Measurements from ENCODE around the gene ARMC3. TPM values are rescaled to one million over a fixed set of nuclear protein-coding genes. Genes with fewer than 3 reads are reported as not detected.

Gene ARMC3
- total and polyA plus RNA-seq, 5 donors from 2014 or later, result 1.4 TPM; not detected in 4

GRCh38 chr10:23015021-23015707, 87.3 kb downstream of the ARMC3 start:
- no peak overlapping the region for H3K27ac Mint-ChIP-seq
- ATAC-seq (ENCODE audit: low read depth in 2 of 2), result no peak
- H3K27me3 Mint-ChIP-seq, result peaks cover 31% of the 10 kb centered on the region
- no peaks in the 10 kb centered on the region for H3K9me3 Mint-ChIP-seq
- H3K36me3 Mint-ChIP-seq, result no peaks in the 10 kb centered on the region
- Histone ChIP-seq H3K27me3 (ENCODE audit: control insufficient read depth, insufficient read depth, low read length) (peaks cover 2% of the 10 kb centered on the region), H3K9me3 (ENCODE audit: control insufficient read depth in 2 of 2, low read length in 2 of 2) (no peaks in the 10 kb centered on the region), H3K27ac (ENCODE audit: insufficient read depth, low read length, poor library complexity, severe bottlenecking) (no peak overlapping the region), H3K4me1 (ENCODE audit: control insufficient read depth, insufficient read depth, low read length, poor library complexity, severe bottlenecking) (no peaks in the 10 kb centered on the region), H3K4me3 (ENCODE audit: low read depth, low read length) (no peak overlapping the region), H3K36me3 (ENCODE audit: control insufficient read depth, insufficient read depth, low read length) (no peaks in the 10 kb centered on the region)
- no peaks in the 10 kb centered on the region for H3K4me1 Mint-ChIP-seq
- no peak overlapping the region for H3K4me3 Mint-ChIP-seq
- DNase-seq, result no peak

- Histone ChIP-seq H3K27ac (ENCODE audit: insufficient read depth, low read length, poor library complexity, severe bottlenecking) (no peak overlapping the region), H3K27me3 (ENCODE audit: control insufficient read depth, insufficient read depth, low read length) (peaks cover 7% of the 10 kb centered on the region), H3K36me3 (ENCODE audit: control insufficient read depth, insufficient read depth, low read length) (no peaks in the 10 kb centered on the region), H3K4me1 (ENCODE audit: control insufficient read depth, insufficient read depth, low read length, poor library complexity, severe bottlenecking) (no peaks in the 10 kb centered on the region), H3K4me3 (ENCODE audit: low read depth, low read length) (no peak overlapping the region), H3K9me3 (ENCODE audit: control insufficient read depth in 2 of 2, low read length in 2 of 2) (no peaks in the 10 kb centered on the region)
- DNase-seq (no peak), ATAC-seq (ENCODE audit: low read depth in 2 of 2) (no peak)
- H3K4me1 Mint-ChIP-seq, result no peaks in the 10 kb centered on the region
- no peaks in the 10 kb centered on the region for H3K36me3 Mint-ChIP-seq
- no peak overlapping the region for H3K27ac Mint-ChIP-seq
- H3K9me3 Mint-ChIP-seq, result peaks cover 0 to 4% (median 0%) of the 10 kb centered on the region in 7 donors
- H3K27me3 Mint-ChIP-seq, result peaks cover 39% of the 10 kb centered on the region
- H3K4me3 Mint-ChIP-seq, result no peak overlapping the region
Observed at GRCh38 chr10:23016636-23017035, 88.8 kb downstream of the ARMC3 start.

GRCh38 chr10:23019633-23020032, 91.8 kb downstream of the ARMC3 start:
- H3K4me1 Mint-ChIP-seq, result no peaks in the 10 kb centered on the region
- no peak for ATAC-seq (ENCODE audit: low read depth in 2 of 2)
- Histone ChIP-seq H3K4me3 (ENCODE audit: low read depth, low read length) (no peak overlapping the region), H3K9me3 (ENCODE audit: control insufficient read depth in 2 of 2, low read length in 2 of 2) (peaks cover 6 to 10% of the 10 kb centered on the region in 2 experiments), H3K27ac (ENCODE audit: insufficient read depth, low read length, poor library complexity, severe bottlenecking) (no peak overlapping the region), H3K36me3 (ENCODE audit: control insufficient read depth, insufficient read depth, low read length) (no peaks in the 10 kb centered on the region), H3K4me1 (ENCODE audit: control insufficient read depth, insufficient read depth, low read length, poor library complexity, severe bottlenecking) (no peaks in the 10 kb centered on the region), H3K27me3 (ENCODE audit: control insufficient read depth, insufficient read depth, low read length) (peaks cover 14% of the 10 kb centered on the region)
- H3K27ac Mint-ChIP-seq, result no peak overlapping the region
- DNase-seq, result no peak
- H3K4me3 Mint-ChIP-seq, result no peak overlapping the region
- peaks cover 3% of the 10 kb centered on the region for H3K36me3 Mint-ChIP-seq
- H3K27me3 Mint-ChIP-seq, result peaks cover 63% of the 10 kb centered on the region
- peaks cover 0 to 20% (median 4%) of the 10 kb centered on the region in 7 donors for H3K9me3 Mint-ChIP-seq

- no peak overlapping the region for H3K4me3 ChIP-seq (ENCODE audit: low read depth, low read length)
- peaks cover 4% of the 10 kb centered on the region for H3K36me3 Mint-ChIP-seq
- ATAC-seq (ENCODE audit: low read depth in 2 of 2), result no peak
- H3K27ac Mint-ChIP-seq, result no peak overlapping the region
- H3K27me3 Mint-ChIP-seq, result peaks cover 71% of the 10 kb centered on the region
- no peak for DNase-seq
- H3K4me1 Mint-ChIP-seq, result no peaks in the 10 kb centered on the region
- no peaks in the 10 kb centered on the region for H3K36me3 ChIP-seq (ENCODE audit: control insufficient read depth, insufficient read depth, low read length)
- H3K27ac ChIP-seq (ENCODE audit: insufficient read depth, low read length, poor library complexity, severe bottlenecking), result no peak overlapping the region
- peaks cover 6 to 10% of the 10 kb centered on the region in 2 experiments for H3K9me3 ChIP-seq (ENCODE audit: control insufficient read depth in 2 of 2, low read length in 2 of 2)
- no peak overlapping the region for H3K4me3 Mint-ChIP-seq
- H3K4me1 ChIP-seq (ENCODE audit: control insufficient read depth, insufficient read depth, low read length, poor library complexity, severe bottlenecking), result no peaks in the 10 kb centered on the region
- H3K27me3 ChIP-seq (ENCODE audit: control insufficient read depth, insufficient read depth, low read length), result peaks cover 15% of the 10 kb centered on the region
- peaks cover 0 to 20% (median 5%) of the 10 kb centered on the region in 7 donors for H3K9me3 Mint-ChIP-seq
Observed at GRCh38 chr10:23021430-23021829, 93.6 kb downstream of the ARMC3 start.

GRCh38 chr10:23024002-23024401, 96.1 kb downstream of the ARMC3 start:
- H3K36me3 Mint-ChIP-seq, result peaks cover 4% of the 10 kb centered on the region
- Histone ChIP-seq H3K27me3 (ENCODE audit: control insufficient read depth, insufficient read depth, low read length) (peaks cover 15% of the 10 kb centered on the region), H3K9me3 (ENCODE audit: control insufficient read depth in 2 of 2, low read length in 2 of 2) (peaks cover 6 to 10% of the 10 kb centered on the region in 2 experiments), H3K4me1 (ENCODE audit: control insufficient read depth, insufficient read depth, low read length, poor library complexity, severe bottlenecking) (no peaks in the 10 kb centered on the region), H3K4me3 (ENCODE audit: low read depth, low read length) (no peak overlapping the region), H3K36me3 (ENCODE audit: control insufficient read depth, insufficient read depth, low read length) (no peaks in the 10 kb centered on the region), H3K27ac (ENCODE audit: insufficient read depth, low read length, poor library complexity, severe bottlenecking) (no peak overlapping the region)
- H3K27me3 Mint-ChIP-seq, result peaks cover 79% of the 10 kb centered on the region
- DNase-seq, result no peak
- H3K4me1 Mint-ChIP-seq, result no peaks in the 10 kb centered on the region
- no peak overlapping the region for H3K27ac Mint-ChIP-seq
- peaks cover 0 to 20% (median 5%) of the 10 kb centered on the region in 7 donors for H3K9me3 Mint-ChIP-seq
- ATAC-seq (ENCODE audit: low read depth in 2 of 2), result no peak
- no peak overlapping the region for H3K4me3 Mint-ChIP-seq

GRCh38 chr10:23031318-23031717, 103.5 kb downstream of the ARMC3 start:
- H3K36me3 ChIP-seq (ENCODE audit: control insufficient read depth, insufficient read depth, low read length), result no peaks in the 10 kb centered on the region
- no peaks in the 10 kb centered on the region for H3K36me3 Mint-ChIP-seq
- DNase-seq (no peak), ATAC-seq (ENCODE audit: low read depth in 2 of 2) (no peak)
- peaks cover 46% of the 10 kb centered on the region for H3K27me3 Mint-ChIP-seq
- no peak overlapping the region for H3K27ac ChIP-seq (ENCODE audit: insufficient read depth, low read length, poor library complexity, severe bottlenecking)
- H3K4me3 ChIP-seq (ENCODE audit: low read depth, low read length), result no peak overlapping the region
- H3K4me1 ChIP-seq (ENCODE audit: control insufficient read depth, insufficient read depth, low read length, poor library complexity, severe bottlenecking), result no peaks in the 10 kb centered on the region
- no peaks in the 10 kb centered on the region for H3K9me3 ChIP-seq (ENCODE audit: control insufficient read depth in 2 of 2, low read length in 2 of 2)
- no peak overlapping the region for H3K4me3 Mint-ChIP-seq
- H3K9me3 Mint-ChIP-seq, result peaks cover 0 to 2% (median 0%) of the 10 kb centered on the region in 7 donors
- H3K27ac Mint-ChIP-seq, result no peak overlapping the region
- no peaks in the 10 kb centered on the region for H3K4me1 Mint-ChIP-seq
- peaks cover 18% of the 10 kb centered on the region for H3K27me3 ChIP-seq (ENCODE audit: control insufficient read depth, insufficient read depth, low read length)

- ATAC-seq (ENCODE audit: low read depth in 2 of 2) (no peak), DNase-seq (no peak)
- no peak overlapping the region for H3K27ac ChIP-seq (ENCODE audit: insufficient read depth, low read length, poor library complexity, severe bottlenecking)
- H3K27ac Mint-ChIP-seq, result no peak overlapping the region
- H3K27me3 ChIP-seq (ENCODE audit: control insufficient read depth, insufficient read depth, low read length), result peaks cover 13% of the 10 kb centered on the region
- H3K9me3 ChIP-seq (ENCODE audit: control insufficient read depth in 2 of 2, low read length in 2 of 2), result peaks cover 0 to 3% of the 10 kb centered on the region in 2 experiments
- H3K4me1 ChIP-seq (ENCODE audit: control insufficient read depth, insufficient read depth, low read length, poor library complexity, severe bottlenecking), result no peaks in the 10 kb centered on the region
- H3K36me3 Mint-ChIP-seq, result no peaks in the 10 kb centered on the region
- no peaks in the 10 kb centered on the region for H3K36me3 ChIP-seq (ENCODE audit: control insufficient read depth, insufficient read depth, low read length)
- H3K9me3 Mint-ChIP-seq, result peaks cover 0 to 2% (median 0%) of the 10 kb centered on the region in 7 donors
- no peak overlapping the region for H3K4me3 Mint-ChIP-seq
- no peaks in the 10 kb centered on the region for H3K4me1 Mint-ChIP-seq
- peaks cover 42% of the 10 kb centered on the region for H3K27me3 Mint-ChIP-seq
- H3K4me3 ChIP-seq (ENCODE audit: low read depth, low read length), result no peak overlapping the region
Observed at GRCh38 chr10:23034790-23035189, 106.9 kb downstream of the ARMC3 start.

GRCh38 chr10:23035569-23035968, 107.7 kb downstream of the ARMC3 start:
- peaks cover 0 to 3% (median 0%) of the 10 kb centered on the region in 7 donors for H3K9me3 Mint-ChIP-seq
- H3K27me3 ChIP-seq (ENCODE audit: control insufficient read depth, insufficient read depth, low read length), result peaks cover 17% of the 10 kb centered on the region
- no peaks in the 10 kb centered on the region for H3K36me3 Mint-ChIP-seq
- peaks cover 38% of the 10 kb centered on the region for H3K27me3 Mint-ChIP-seq
- H3K27ac Mint-ChIP-seq, result no peak overlapping the region
- H3K27ac ChIP-seq (ENCODE audit: insufficient read depth, low read length, poor library complexity, severe bottlenecking), result no peak overlapping the region
- H3K4me1 Mint-ChIP-seq, result no peaks in the 10 kb centered on the region
- H3K36me3 ChIP-seq (ENCODE audit: control insufficient read depth, insufficient read depth, low read length), result no peaks in the 10 kb centered on the region
- no peak for ATAC-seq (ENCODE audit: low read depth in 2 of 2)
- H3K4me1 ChIP-seq (ENCODE audit: control insufficient read depth, insufficient read depth, low read length, poor library complexity, severe bottlenecking), result no peaks in the 10 kb centered on the region
- no peak for DNase-seq
- H3K9me3 ChIP-seq (ENCODE audit: control insufficient read depth in 2 of 2, low read length in 2 of 2), result peaks cover 3 to 5% of the 10 kb centered on the region in 2 experiments
- H3K4me3 ChIP-seq (ENCODE audit: low read depth, low read length), result no peak overlapping the region
- no peak overlapping the region for H3K4me3 Mint-ChIP-seq
